ENCODE data around the gene ASPG. TPM values are rescaled to one million over a fixed set of nuclear protein-coding genes. Genes with fewer than 3 reads are reported as not detected.
A peak's percentile ranks its signal among the peaks of the same experiment; 100 is the strongest.

Gene ASPG
- total RNA-seq, 2 experiments from 2014 or later, result not detected

DNA sequence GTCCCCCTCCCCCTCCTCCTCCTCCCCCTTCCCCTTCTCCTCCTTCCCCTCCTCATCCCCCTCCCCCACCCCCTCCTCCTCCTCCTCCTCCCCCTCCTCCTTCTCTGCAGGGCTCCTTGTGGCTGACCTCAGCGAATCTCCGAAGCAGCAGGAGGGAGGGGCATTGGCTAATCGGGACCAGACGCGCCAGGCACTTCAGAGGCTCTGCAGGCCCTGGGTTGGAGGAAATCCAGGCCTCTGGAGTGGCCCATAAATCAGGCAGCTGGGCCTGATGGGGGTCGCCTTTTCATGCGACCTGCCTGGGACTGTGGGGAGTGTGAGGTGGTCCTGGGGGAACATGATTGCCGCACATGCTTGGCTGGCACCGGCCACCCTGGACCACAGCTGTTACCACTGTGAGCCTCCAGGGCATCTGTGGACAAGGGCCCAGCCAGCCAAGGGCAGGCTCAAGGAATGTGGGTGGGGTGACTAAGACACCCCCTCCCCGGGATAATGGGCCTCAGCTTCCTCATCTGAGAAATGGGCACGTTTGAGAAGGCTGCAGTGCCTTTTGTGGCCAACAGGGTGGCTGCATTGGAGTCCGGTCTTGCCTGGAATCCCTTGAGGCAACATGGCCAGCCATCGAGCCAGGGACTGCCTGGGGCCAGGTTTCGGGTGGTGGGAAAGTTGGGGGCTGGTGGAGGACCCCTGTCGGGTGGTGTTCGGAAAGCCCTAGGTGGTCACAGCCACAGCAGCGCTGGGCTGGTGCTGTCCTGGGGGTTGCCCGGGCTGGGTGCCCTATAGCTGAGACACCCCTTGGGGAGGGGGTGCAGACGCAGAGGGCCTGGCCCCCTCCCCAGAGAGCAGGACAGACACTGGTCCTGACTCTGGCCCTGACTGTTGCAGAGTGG lies 64.9 kb downstream of the ASPG start:
- Mint-ChIP-seq H3K4me3 (no peak overlapping the region), H3K27me3 (no peaks in the 10 kb centered on the region), H3K27ac (no peak overlapping the region), H3K4me1 (ENCODE audit: low read depth) (no peaks in the 10 kb centered on the region), H3K9me3 (no peaks in the 10 kb centered on the region), H3K36me3 (ENCODE audit: low read depth) (no peaks in the 10 kb centered on the region)
- peaks cover 0 to 9% of the 10 kb centered on the region in 2 experiments for H3K9me3 ChIP-seq (ENCODE audit: control insufficient read depth in 1 of 2, insufficient read depth in 1 of 2, low read length in 2 of 2)
- H3K4me3 ChIP-seq (ENCODE audit: low read length), result no peak overlapping the region
- H3K4me1 ChIP-seq (ENCODE audit: insufficient read depth, low read length), result peaks cover 12% of the 10 kb centered on the region
- ChIA-PET POLR2A (no interaction called here), CTCF (no interaction called here)
- peaks cover 0 to 4% of the 10 kb centered on the region in 2 experiments for H3K27me3 ChIP-seq (ENCODE audit: control insufficient read depth in 1 of 2, insufficient read depth in 2 of 2, low read length in 2 of 2)
- DNase-seq (no peak), ATAC-seq (ENCODE audit: poor library complexity) (no peak)
- no peaks in the 10 kb centered on the region for H3K36me3 ChIP-seq (ENCODE audit: insufficient read depth, low read length)
- TF ChIP-seq, protein P1, sequence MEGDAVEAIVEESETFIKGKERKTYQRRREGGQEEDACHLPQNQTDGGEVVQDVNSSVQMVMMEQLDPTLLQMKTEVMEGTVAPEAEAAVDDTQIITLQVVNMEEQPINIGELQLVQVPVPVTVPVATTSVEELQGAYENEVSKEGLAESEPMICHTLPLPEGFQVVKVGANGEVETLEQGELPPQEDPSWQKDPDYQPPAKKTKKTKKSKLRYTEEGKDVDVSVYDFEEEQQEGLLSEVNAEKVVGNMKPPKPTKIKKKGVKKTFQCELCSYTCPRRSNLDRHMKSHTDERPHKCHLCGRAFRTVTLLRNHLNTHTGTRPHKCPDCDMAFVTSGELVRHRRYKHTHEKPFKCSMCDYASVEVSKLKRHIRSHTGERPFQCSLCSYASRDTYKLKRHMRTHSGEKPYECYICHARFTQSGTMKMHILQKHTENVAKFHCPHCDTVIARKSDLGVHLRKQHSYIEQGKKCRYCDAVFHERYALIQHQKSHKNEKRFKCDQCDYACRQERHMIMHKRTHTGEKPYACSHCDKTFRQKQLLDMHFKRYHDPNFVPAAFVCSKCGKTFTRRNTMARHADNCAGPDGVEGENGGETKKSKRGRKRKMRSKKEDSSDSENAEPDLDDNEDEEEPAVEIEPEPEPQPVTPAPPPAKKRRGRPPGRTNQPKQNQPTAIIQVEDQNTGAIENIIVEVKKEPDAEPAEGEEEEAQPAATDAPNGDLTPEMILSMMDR (IDR thresholded peaks at IDR 0.05), result peak; percentile 10
- intact Hi-C loops (cut with DNase I, micrococcal nuclease), result no loop called here
- H3K27ac ChIP-seq (ENCODE audit: low read depth in 1 of 2, low read length in 2 of 2), result no peak overlapping the region

DNA sequence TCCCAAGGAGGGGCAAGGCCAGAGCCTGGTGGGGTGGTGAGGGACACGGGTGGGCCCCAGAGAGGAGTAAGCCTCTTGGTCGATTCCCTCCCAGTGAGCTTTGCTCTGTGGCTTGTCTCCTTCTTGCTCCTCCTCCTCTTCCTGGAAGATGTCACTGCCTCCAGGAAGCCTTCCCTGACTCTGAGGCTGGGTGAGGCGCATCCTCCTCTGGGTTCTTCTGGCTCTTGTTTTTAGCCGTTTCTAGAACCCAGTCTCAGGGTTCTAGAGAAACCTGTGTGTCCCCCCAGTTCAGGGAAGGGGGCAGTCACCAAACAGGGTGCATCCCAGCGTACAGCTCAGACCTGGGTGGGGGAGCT lies 65.5 kb downstream of the ASPG start:
- Histone ChIP-seq H3K27ac (ENCODE audit: low read depth in 1 of 2, low read length in 2 of 2) (no peak overlapping the region), H3K4me1 (ENCODE audit: insufficient read depth, low read length) (peaks cover 12% of the 10 kb centered on the region), H3K9me3 (ENCODE audit: control insufficient read depth in 1 of 2, insufficient read depth in 1 of 2, low read length in 2 of 2) (peaks cover 0 to 4% of the 10 kb centered on the region in 2 experiments), H3K4me3 (ENCODE audit: low read length) (no peak overlapping the region), H3K36me3 (ENCODE audit: insufficient read depth, low read length) (no peaks in the 10 kb centered on the region), H3K27me3 (ENCODE audit: control insufficient read depth in 1 of 2, insufficient read depth in 2 of 2, low read length in 2 of 2) (peaks cover 0 to 4% of the 10 kb centered on the region in 2 experiments)
- ATAC-seq (ENCODE audit: poor library complexity) (no peak), DNase-seq (no peak)
- no peaks in the 10 kb centered on the region for H3K27me3 Mint-ChIP-seq
- ChIA-PET POLR2A (no interaction called here), CTCF (no interaction called here)
- no peaks in the 10 kb centered on the region for H3K4me1 Mint-ChIP-seq (ENCODE audit: low read depth)
- H3K27ac Mint-ChIP-seq, result no peak overlapping the region
- no peaks in the 10 kb centered on the region for H3K36me3 Mint-ChIP-seq (ENCODE audit: low read depth)
- TF ChIP-seq, protein P1 (IDR thresholded peaks at IDR 0.05), result no peak
- intact Hi-C loops (cut with DNase I, micrococcal nuclease), result no loop called here
- no peak overlapping the region for H3K4me3 Mint-ChIP-seq
- no peaks in the 10 kb centered on the region for H3K9me3 Mint-ChIP-seq

DNA sequence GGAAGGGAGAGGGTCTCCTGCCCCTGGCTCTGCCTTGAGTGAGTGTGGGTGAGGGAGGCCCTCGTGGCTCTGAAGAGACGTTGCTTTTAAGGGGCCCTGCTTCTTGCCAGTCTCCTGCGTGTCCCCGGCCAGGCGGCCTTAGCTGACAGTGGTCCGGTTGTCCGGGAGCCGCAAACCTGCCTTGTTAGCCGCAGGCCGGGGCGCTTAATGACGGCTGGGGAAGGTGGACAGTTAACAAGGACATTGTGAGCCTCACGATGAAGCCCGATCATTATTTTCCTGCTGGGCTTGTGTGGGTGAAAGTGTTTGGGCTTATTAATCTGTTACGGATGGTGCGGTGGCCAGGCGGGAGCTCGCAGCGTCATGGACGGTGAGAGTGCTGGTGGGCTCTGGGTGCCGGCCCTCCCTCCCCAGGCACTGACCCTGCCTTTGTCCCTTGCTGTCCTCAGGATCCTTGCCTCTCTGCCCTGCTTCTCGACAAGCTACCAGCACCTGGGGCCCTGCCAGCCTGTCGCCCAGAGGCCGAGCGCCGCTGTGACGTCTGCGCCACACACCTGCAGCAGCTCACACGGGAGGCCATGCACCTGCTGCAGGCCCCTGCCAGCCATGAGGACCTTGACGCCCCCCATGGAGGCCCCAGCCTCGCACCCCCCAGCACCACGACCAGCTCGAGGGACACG lies 66.2 kb downstream of the ASPG start:
- H3K9me3 ChIP-seq (ENCODE audit: control insufficient read depth in 1 of 2, insufficient read depth in 1 of 2, low read length in 2 of 2), result peaks cover 0 to 3% of the 10 kb centered on the region in 2 experiments
- no peak overlapping the region for H3K4me3 Mint-ChIP-seq
- H3K4me3 ChIP-seq (ENCODE audit: low read length), result no peak overlapping the region
- no peak overlapping the region for H3K27ac Mint-ChIP-seq
- H3K9me3 Mint-ChIP-seq, result no peaks in the 10 kb centered on the region
- DNase-seq (no peak), ATAC-seq (ENCODE audit: poor library complexity) (no peak)
- H3K4me1 Mint-ChIP-seq (ENCODE audit: low read depth), result no peaks in the 10 kb centered on the region
- H3K27ac ChIP-seq (ENCODE audit: low read depth in 1 of 2, low read length in 2 of 2), result no peak overlapping the region
- ChIA-PET POLR2A (no interaction called here), CTCF (no interaction called here)
- TF ChIP-seq, protein P1 (IDR thresholded peaks at IDR 0.05), result no peak
- no peaks in the 10 kb centered on the region for H3K36me3 ChIP-seq (ENCODE audit: insufficient read depth, low read length)
- H3K27me3 ChIP-seq (ENCODE audit: control insufficient read depth in 1 of 2, insufficient read depth in 2 of 2, low read length in 2 of 2), result peaks cover 0 to 4% of the 10 kb centered on the region in 2 experiments
- intact Hi-C loops (cut with DNase I, micrococcal nuclease), result no loop called here
- H3K4me1 ChIP-seq (ENCODE audit: insufficient read depth, low read length), result peaks cover 12% of the 10 kb centered on the region
- H3K36me3 Mint-ChIP-seq (ENCODE audit: low read depth), result no peaks in the 10 kb centered on the region
- H3K27me3 Mint-ChIP-seq, result no peaks in the 10 kb centered on the region

All from CD4-positive, alpha-beta T cell (primary cell).